ENCODE data around the gene GLUD1.
"Not testable (repeated sequence)": the region's sequence is repeated elsewhere in the genome, so short reads cannot be mapped to it uniquely, and the experiment has no call there.

Gene GLUD1

GRCh38 chr10:87079106-87079836 is 15.4 kb downstream of the GLUD1 start:
- DNase-seq (ENCODE audit: low read depth): no peak
- no peak for TF ChIP-seq CTCF (IDR thresholded peaks at IDR 0.05; ENCODE audit: control insufficient read depth, insufficient read depth, low read depth, low read length, missing control alignments)
- H3K4me3 ChIP-seq (ENCODE audit: control insufficient read depth, low read depth, low read length): no peak overlapping the region

- not testable (repeated sequence) for H3K4me3 ChIP-seq (ENCODE audit: control insufficient read depth, low read depth, low read length); DNase-seq (ENCODE audit: low read depth)
These were observed 18.2 kb downstream of the GLUD1 start for GRCh38 chr10:87076421-87076820.

- no peak for TF ChIP-seq CTCF (IDR thresholded peaks at IDR 0.05; ENCODE audit: control insufficient read depth, insufficient read depth, low read depth, low read length, missing control alignments)
- no peak overlapping the region for H3K4me3 ChIP-seq (ENCODE audit: control insufficient read depth, low read depth, low read length)
- DNase-seq (ENCODE audit: low read depth): no peak
These were observed 22.2 kb downstream of the GLUD1 start for GRCh38 chr10:87072449-87072848.

GRCh38 chr10:87068281-87068680 is 26.4 kb downstream of the GLUD1 start:
- DNase-seq (ENCODE audit: low read depth): no peak
- H3K4me3 ChIP-seq (ENCODE audit: control insufficient read depth, low read depth, low read length): no peak overlapping the region
- TF ChIP-seq CTCF (IDR thresholded peaks at IDR 0.05; ENCODE audit: control insufficient read depth, insufficient read depth, low read depth, low read length, missing control alignments): no peak

- TF ChIP-seq CTCF (IDR thresholded peaks at IDR 0.05; ENCODE audit: control insufficient read depth, insufficient read depth, low read depth, low read length, missing control alignments): no peak
- no peak for DNase-seq (ENCODE audit: low read depth)
- no peak overlapping the region for H3K4me3 ChIP-seq (ENCODE audit: control insufficient read depth, low read depth, low read length)
These were observed 27.8 kb downstream of the GLUD1 start for GRCh38 chr10:87066865-87067264.

- H3K4me3 ChIP-seq (ENCODE audit: control insufficient read depth, low read depth, low read length): no peak overlapping the region
- TF ChIP-seq CTCF (IDR thresholded peaks at IDR 0.05; ENCODE audit: control insufficient read depth, insufficient read depth, low read depth, low read length, missing control alignments): no peak
- no peak for DNase-seq (ENCODE audit: low read depth)
These were observed 28.5 kb downstream of the GLUD1 start for GRCh38 chr10:87066178-87066577.

GRCh38 chr10:87064651-87065050 is 30.0 kb downstream of the GLUD1 start:
- TF ChIP-seq CTCF (IDR thresholded peaks at IDR 0.05; ENCODE audit: control insufficient read depth, insufficient read depth, low read depth, low read length, missing control alignments): no peak
- DNase-seq (ENCODE audit: low read depth): no peak
- no peak overlapping the region for H3K4me3 ChIP-seq (ENCODE audit: control insufficient read depth, low read depth, low read length)

Data from AG09309 (cell line).